GM08714 (cell line): ENCODE measurements around the gene SPDYE1.

Source experiments
- H3K4me3 ChIP-seq: fragments of 200-500 bp; sonication (Bioruptor generic); 2 replicates; pipeline ENCODE4 v1.5.1; 2014; ENCODE audit warnings: mild to moderate bottlenecking, low read length, inconsistent platforms
- ZNF274 ChIP-seq: IDR thresholded peaks from 2 replicates; pipeline ENCODE4 v1.6.1; 2012; ENCODE audit warnings: mild to moderate bottlenecking, low read depth, low read length

SPDYE1 gene

DNA sequence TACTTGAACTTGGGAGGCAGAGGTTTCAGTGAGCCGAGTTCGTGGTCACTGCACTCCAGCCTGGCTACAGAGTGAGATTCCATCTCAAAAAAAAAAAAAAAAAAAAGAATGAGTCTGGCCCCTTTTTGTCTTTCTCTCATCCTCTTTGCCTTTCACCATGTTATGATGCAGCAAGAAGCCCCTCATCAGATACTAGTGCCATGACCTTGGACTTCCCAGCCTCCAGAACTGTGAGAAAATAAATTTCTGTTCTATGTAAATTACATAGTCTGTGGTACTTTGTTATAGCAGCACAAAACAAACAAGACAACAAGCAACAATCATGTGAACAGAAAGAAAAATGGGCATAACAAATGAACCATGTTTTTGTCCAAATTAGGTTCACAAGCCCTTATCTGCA is 44.5 kb downstream of the SPDYE1 start:
- H3K4me3 ChIP-seq = no peak overlapping the region
- TF ChIP-seq ZNF274 = no peak

DNA sequence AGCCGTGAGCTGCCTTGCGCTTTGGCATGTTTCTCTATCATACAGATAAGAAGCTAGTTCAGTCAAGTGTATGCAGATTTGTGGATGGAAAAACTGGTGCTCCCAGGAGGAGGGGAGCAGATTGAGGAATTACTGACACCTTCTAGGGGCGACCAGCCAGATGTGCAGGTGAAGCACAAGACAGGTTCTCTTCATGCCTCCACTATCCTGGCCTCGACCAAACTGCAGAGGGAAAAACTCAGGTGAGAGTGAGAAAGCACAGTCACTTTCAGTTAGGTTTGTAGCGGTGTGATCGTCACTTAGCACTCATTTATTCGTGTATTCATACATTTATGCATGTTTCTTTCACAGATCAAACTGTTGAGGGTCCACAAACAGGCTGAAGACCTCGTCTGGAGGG is 46.2 kb downstream of the SPDYE1 start:
- no peak for TF ChIP-seq ZNF274
- H3K4me3 ChIP-seq = peak overlapping the region; percentile 84

DNA sequence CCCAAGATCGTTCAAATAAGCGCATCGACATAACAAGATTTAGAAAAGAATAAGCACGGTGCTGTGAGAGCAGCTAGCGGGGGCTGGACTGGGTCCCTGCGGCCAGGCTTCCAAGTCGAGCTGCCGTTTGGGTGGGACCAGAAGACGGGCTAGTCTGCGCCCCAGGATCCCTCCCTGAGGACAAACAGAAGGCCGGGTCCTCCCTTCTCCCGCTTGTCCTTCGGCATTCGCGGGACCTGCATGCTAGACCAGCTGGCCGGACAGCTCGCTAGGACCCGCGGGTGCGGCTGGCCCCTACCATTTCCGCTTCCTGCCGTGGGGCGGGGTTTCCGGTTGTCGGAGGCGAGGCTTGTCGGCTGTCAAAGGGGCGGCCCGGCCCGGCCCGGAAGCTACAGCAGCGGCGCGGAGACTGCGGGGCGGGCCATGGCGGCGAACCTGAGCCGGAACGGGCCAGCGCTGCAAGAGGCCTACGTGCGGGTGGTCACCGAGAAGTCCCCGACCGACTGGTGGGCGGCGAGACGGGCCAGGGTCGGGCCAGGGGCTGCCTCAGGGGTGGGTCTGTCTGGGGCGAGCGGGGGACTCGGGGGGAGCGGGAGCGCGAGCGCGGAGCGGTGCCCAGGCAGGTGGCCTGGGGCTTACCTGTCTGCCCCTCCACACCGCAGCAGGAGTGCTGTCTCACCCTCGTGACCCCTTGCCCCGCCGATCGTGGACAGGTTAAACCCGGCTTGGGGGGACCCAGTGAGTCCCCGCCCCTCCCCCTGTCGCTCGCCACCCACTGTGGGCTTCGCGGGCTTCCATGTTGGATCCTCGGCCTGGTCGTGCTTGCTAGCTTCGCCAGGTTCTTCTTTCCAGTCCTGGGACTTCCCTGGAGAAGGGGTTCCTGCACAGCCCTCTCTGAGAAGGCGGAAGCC is 46.9 kb downstream of the SPDYE1 start, which contains the start of gene DBNL:
Gene DBNL (plus strand): TSS at position 388 of the 911 bp plus-strand sequence. CDS start 36 bp downstream, at position 424.
- peak within 1 kb of the TSS; percentile 84 for H3K4me3 ChIP-seq
- no peak for TF ChIP-seq ZNF274

DNA sequence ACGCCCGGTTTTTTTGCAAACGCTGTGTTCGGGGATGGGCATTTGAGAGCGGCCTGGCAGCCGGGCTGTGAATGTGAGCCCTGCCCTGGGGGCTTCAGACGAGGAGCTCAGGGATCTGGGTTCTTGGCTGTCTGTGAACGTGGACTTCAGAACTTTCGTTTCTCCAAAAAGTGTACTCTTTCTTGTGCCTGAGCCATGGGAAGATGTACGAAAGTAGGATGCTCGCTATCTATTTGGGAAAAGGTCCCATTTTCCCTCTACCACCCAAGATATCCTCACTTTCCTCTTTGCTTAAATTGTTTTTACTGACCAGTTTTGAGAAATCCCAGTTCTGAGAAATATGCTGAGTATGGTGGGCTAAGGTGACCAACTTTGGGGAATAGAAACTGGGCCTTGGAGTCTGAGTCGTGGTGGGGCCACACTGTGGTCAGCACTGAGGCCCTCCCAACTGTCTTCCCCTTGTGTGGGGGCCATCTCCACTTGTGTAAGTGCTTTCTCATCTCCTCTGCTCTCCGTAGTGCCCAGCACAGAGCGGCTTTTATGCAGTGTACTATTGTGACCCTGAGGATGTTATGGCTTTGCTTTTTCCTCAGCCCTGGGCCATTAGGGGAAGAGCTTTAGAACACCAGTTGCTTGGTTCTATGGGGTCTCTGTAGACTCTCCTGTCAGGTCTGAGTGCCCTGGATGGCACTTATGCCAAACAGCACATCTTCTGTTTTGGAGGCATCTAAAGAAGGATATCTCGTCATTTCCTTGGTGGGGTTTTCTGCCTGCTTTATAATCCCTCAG is 47.7 kb downstream of the SPDYE1 start:
- TF ChIP-seq ZNF274 = no peak

DNA sequence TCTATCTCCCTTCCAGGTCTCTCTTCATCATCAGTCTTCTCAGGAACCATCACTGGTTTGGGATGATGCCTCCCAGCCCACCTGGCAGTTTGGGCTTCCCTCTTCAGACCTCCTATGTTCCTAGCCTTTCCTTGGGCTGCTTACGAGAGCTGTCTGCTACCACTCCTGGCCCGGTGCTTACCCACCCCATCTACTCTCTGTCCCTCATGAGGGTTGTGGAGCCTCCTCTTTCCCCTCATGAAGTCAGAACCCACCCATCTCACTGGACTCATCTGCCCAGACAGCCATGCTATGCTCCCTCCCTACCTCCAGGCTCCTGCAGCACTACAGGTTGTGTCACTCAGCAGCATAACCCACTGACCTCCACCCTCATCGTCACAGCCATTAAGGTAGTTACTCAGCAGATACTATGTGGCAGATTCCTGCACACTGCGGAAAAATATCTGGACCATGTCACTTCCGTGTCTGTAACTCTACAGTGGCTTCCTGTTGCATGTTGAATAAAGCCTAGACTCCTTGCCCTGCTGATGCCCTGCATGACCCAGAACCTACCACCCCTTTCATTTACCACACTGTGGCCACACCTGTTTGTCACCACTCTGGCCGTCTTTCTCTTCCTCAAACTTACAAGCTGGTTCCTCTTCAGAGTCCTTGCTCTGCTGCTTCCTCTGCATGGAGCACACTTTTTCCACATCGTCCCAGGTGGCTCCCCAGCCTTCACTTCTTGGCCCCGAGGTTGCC is 48.8 kb downstream of the SPDYE1 start:
- peak overlapping the region; percentile 84; the same call in 1 of the 2 replicates for H3K4me3 ChIP-seq
- TF ChIP-seq ZNF274 = no peak

More for the DNA sequence above, 47.7 kb downstream of the SPDYE1 start:
- H3K4me3 ChIP-seq = peak overlapping the region; percentile 84

DNA sequence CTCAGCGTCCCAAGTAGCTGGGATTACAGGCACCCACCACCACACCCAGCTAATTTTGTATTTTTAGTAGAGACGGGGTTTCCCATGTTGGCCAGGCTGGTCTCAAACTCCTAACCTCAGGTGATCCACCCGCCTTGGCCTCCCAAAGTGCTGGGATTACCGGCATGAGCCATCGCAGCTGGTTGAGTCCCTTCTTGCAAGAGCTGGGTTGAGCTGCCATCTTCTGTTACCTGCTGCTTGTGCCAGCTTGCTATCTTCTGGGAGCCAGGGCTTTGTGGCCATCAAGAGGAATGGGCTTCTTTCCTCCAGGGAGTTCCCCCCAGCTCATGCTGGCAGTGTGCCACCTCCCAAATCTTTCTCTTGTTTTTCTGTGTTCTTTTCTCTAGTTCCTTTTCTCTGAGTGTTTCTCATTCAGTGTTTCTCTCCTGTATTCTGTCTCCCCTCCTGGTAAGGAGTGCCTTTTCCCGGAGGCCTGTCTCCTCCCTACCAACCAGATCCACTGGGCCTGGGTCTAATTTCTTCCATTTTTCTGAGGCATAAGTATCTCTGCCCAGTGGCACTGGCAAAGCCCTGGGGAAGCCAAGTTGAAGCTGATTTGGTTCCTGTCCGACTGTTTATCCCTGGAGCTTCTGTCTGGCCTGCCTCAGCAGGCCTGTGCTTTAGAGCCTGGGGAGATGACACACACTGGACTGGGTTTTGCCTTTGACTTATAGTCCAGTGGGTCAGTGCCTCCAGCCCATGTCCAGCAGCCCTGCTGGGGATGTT is 50.5 kb downstream of the SPDYE1 start:
- no peak overlapping the region for H3K4me3 ChIP-seq
- no peak for TF ChIP-seq ZNF274

DNA sequence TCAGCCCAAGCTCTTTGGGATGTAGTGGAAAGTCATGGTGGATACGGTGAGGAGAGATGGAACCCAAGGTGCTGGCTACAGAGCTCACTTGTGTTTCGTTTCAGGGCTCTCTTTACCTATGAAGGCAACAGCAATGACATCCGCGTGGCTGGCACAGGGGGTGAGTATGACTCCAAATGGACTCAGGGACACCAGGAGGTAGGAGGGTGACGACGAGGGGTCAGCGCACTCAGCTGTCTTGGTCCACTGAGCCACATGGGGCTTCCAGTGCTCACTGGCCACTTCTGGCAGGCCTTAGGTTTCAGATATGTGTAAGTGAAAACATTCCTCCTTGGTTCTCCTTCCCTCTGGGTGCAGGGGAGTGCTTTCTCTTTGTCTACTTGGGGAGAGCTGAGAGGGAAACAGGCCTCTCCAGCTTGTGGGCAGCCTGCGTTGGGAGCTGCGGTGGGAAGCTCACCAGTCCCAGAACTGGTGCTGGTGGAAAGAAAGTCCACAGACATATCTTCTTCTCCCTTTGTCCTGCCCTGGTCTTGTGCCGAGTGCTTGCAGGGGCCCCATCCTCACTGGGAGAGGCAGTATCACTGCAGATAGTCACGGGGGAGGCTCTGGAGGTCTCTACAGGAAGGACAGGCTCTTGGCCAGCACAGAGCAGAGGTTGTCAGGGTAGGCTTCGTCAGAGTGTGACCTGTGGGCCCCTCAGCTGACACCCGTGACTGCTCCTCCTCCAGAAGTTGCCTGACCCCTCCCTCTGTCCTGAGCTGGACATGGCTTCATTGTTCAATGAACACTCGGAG is 52.6 kb downstream of the SPDYE1 start:
- no peak for TF ChIP-seq ZNF274
- no peak overlapping the region for H3K4me3 ChIP-seq

DNA sequence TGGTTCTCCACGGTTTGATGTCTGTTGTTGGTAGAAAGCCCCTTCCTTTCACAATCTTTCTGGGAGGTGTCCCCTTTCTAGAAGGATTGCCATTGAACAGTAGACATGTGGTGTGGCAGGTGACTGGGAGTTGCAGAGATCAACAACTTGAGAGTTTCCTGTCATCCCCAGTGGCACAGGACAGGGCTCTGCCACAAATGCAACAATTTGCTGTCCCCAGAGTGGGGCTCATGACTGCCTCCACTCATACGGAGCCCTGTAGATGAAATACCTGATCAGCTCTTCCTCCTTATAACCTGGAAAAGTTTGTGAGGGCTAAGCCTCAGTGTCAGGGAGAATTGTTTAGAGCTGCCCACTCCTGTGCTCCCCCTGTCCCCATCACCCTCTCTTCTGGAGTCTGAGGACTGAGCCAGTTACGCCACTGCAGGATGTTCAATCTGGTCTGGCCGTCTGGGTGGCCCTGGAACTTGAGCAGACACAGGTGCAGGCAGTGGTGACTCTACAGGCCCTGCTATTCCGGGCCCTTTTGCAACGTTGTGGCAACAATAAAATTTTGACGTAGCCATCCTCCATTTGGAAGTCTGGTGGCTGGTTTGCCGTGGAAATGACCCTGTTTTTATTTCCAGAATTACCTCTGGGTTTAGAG is 53.3 kb downstream of the SPDYE1 start:
- no peak for TF ChIP-seq ZNF274
- H3K4me3 ChIP-seq = no peak overlapping the region

DNA sequence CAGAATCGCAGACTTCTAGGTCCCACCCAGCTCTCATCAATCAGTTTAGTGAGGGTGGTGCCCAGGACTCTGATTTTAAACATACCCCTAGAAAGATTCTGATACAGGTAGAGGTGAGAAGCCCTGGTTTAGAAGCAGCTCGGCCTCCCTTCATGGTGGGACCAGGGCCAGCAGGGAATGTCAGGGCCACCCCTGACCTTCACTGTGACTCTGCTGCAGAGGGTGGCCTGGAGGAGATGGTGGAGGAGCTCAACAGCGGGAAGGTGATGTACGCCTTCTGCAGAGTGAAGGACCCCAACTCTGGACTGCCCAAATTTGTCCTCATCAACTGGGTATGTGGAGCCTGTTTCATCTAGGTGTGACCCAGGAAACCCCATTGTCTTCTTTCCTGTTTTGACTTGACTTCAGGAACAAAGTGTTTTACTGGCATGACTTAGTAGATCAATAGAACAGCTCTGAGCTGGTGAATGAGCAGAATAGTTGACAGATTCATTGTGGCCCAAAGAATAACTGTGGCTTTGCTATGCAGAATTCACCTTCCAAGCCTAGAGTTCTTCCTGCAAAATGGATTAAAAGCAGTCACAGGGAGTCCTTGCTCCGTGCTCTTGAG is 54.0 kb downstream of the SPDYE1 start:
- no peak for TF ChIP-seq ZNF274
- H3K4me3 ChIP-seq = no peak overlapping the region

DNA sequence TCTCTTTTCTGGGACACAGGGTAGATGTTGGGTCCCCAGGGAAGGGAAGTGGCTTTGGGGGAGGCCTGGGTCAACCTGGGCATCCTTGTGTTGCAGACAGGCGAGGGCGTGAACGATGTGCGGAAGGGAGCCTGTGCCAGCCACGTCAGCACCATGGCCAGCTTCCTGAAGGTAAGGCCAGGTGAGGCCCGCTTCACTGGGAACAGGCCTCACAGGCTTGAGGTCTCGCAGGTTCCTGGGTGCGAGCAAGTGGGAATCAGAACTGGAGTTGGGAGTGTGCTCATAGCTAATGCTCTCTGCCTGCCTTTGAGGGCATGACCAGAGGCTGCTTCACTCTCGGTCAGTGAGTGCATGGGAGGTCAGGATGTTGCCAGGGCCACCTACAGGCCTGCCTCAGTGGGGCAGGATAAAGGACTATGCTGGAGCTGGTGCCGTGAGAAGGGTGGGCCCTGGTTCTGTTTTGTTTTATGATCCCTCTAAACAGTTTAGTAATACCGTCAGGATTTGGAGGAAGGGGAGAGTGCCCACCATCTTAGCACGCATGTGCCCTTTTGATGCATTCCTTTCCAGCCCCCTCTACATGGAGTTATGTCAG is 55.2 kb downstream of the SPDYE1 start:
- no peak for TF ChIP-seq ZNF274
- H3K4me3 ChIP-seq = no peak overlapping the region

DNA sequence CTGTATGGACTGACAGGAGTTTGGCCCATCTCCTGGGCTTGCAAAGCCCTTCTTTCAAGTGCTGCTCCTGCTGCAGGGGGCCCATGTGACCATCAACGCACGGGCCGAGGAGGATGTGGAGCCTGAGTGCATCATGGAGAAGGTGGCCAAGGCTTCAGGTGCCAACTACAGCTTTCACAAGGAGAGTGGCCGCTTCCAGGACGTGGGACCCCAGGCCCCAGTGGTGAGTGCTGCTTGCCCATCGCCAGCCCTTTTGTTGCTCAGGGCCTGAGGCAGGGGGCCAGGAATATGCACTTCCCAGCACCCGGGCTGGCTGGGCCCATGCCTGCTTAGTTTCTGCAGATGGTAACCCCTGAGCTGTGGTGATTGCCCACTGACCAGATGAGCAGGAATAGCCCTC is 59.0 kb downstream of the SPDYE1 start:
- no peak overlapping the region for H3K4me3 ChIP-seq
- TF ChIP-seq ZNF274 = no peak
